WTC11 (cell line): ENCODE measurements around the gene PMS2. TPM values are rescaled to one million over a fixed set of nuclear protein-coding genes. Genes with fewer than 3 reads are reported as not detected.

Experiments used
- ATAC-seq: fragments of 200-7000 bp; cut with Tn5 transposase; 2 replicates; pipeline ENCODE4 v1.10.0; 2021; ENCODE audit warnings: mild to moderate bottlenecking, moderate library complexity
- CTCF ChIA-PET: fragments of 300-600 bp; sonication (Branson Sonifier 250); formaldehyde crosslinking; loops from one replicate; lab custom pipeline; 2021; ENCODE audit warnings: antibody characterized with exemption; lab: Charles Lee
- POLR2A ChIA-PET: fragments of 350-600 bp; sonication (Branson Sonifier 250); formaldehyde crosslinking; loops from one replicate; lab custom pipeline; 2021; ENCODE audit warnings: antibody characterized with exemption; lab: Charles Lee
- DNase-seq: peaks from one replicate; pipeline ENCODE4 v3.0.0; 2021; ENCODE audit warnings: low spot score
- H3K27ac Mint-ChIP-seq: 2 replicates; pipeline ENCODE4 v1.8.0; 2021; ENCODE audit warnings: mixed read lengths
- H3K27me3 Mint-ChIP-seq: 2 replicates; pipeline ENCODE4 v1.8.0; 2021; ENCODE audit warnings: low read depth, mild to moderate bottlenecking, moderate library complexity, mixed read lengths
- H3K36me3 Mint-ChIP-seq: 2 replicates; pipeline ENCODE4 v1.8.0; 2021; ENCODE audit warnings: mixed read lengths
- H3K4me1 Mint-ChIP-seq: 2 replicates; pipeline ENCODE4 v1.8.0; 2022; ENCODE audit warnings: mixed read lengths
- H3K4me3 Mint-ChIP-seq: 2 replicates; pipeline ENCODE4 v1.8.0; 2021; ENCODE audit warnings: mild to moderate bottlenecking, moderate library complexity, mixed read lengths
- H3K9me3 Mint-ChIP-seq: 2 replicates; pipeline ENCODE4 v1.8.0; 2021; ENCODE audit warnings: mixed read lengths
- CTCF ChIP-seq: fragments of 200-600 bp; IDR thresholded peaks from 2 replicates; pipeline ENCODE4 v1.8.0; 2022; ENCODE audit warnings: antibody characterized with exemption
- ELF4 ChIP-seq: sonication (generic); formaldehyde crosslinking; IDR thresholded peaks from 2 replicates; pipeline ENCODE4 v1.8.1; 2022; ENCODE audit warnings: low read depth, mild to moderate bottlenecking, moderate library complexity, missing genetic modification reagents
- GRHL2 ChIP-seq: fragments of 250-450 bp; sonication (Bioruptor Pico); IDR thresholded peaks from 2 replicates; pipeline ENCODE4 v1.8.0; 2022; ENCODE audit warnings: mild to moderate bottlenecking, moderate library complexity; ENCODE audit not compliant: insufficient replicate concordance, severe bottlenecking
- IRF2 ChIP-seq: sonication (generic); formaldehyde crosslinking; IDR thresholded peaks from 2 replicates; pipeline ENCODE4 v1.8.0; 2022; ENCODE audit warnings: low read depth, missing genetic modification reagents, borderline replicate concordance
- JUN ChIP-seq: sonication (generic); formaldehyde crosslinking; IDR thresholded peaks from 2 replicates; pipeline ENCODE4 v1.8.0; 2023; ENCODE audit warnings: mild to moderate bottlenecking, missing genetic modification reagents
- KAT7 ChIP-seq: sonication (generic); formaldehyde crosslinking; IDR thresholded peaks from 2 replicates; pipeline ENCODE4 v1.8.1; 2023; ENCODE audit warnings: missing genetic modification reagents, mild to moderate bottlenecking, borderline replicate concordance
- SOX15 ChIP-seq: fragments of 250-450 bp; sonication (Bioruptor Pico); IDR thresholded peaks from 2 replicates; pipeline ENCODE4 v1.9.0; 2021; ENCODE audit warnings: mild to moderate bottlenecking
- SP1 ChIP-seq: sonication (generic); formaldehyde crosslinking; conservative IDR thresholded peaks from 2 replicates; pipeline ENCODE4 v1.8.1; 2022; ENCODE audit warnings: missing genetic modification reagents
- TEAD4 ChIP-seq: sonication (generic); formaldehyde crosslinking; IDR thresholded peaks from 2 replicates; pipeline ENCODE4 v1.8.0; 2022; ENCODE audit warnings: mild to moderate bottlenecking, missing genetic modification reagents
- TP53 ChIP-seq: sonication (generic); formaldehyde crosslinking; IDR thresholded peaks from 2 replicates; pipeline ENCODE4 v1.8.1; 2023; ENCODE audit warnings: mild to moderate bottlenecking, missing genetic modification reagents
- ZNF138 ChIP-seq: sonication (generic); formaldehyde crosslinking; conservative IDR thresholded peaks from 2 replicates; pipeline ENCODE4 v1.8.1; 2022; ENCODE audit warnings: mild to moderate bottlenecking, moderate library complexity, missing genetic modification reagents
- ZNF219 ChIP-seq: sonication (generic); formaldehyde crosslinking; IDR thresholded peaks from 2 replicates; pipeline ENCODE4 v1.8.0; 2023; ENCODE audit warnings: missing genetic modification reagents, mild to moderate bottlenecking, borderline replicate concordance
- ZNF317 ChIP-seq: sonication (generic); formaldehyde crosslinking; IDR thresholded peaks from 2 replicates; pipeline ENCODE4 v1.8.1; 2023; ENCODE audit warnings: low read depth, mild to moderate bottlenecking, moderate library complexity, missing genetic modification reagents, borderline replicate concordance
- ZNF671 ChIP-seq: fragments of 250-450 bp; sonication (Bioruptor Pico); IDR thresholded peaks from 2 replicates; pipeline ENCODE4 v1.8.0; 2021; ENCODE audit warnings: mild to moderate bottlenecking
- total RNA-seq: library from RNA; stranded (reverse); gene quantifications from 3 replicates; pipeline ENCODE4 v1.2.3, GENCODE V29; 2021
- TF ChIP-seq, protein P1 (sequence below): sonication (generic); formaldehyde crosslinking; IDR thresholded peaks from 2 replicates; pipeline ENCODE4 v1.8.1; 2022; ENCODE audit warnings: missing genetic modification reagents, borderline replicate concordance
- TF ChIP-seq, protein P2 (sequence below): sonication (generic); formaldehyde crosslinking; IDR thresholded peaks from 2 replicates; pipeline ENCODE4 v1.8.1; 2022; ENCODE audit warnings: mild to moderate bottlenecking, missing genetic modification reagents, moderate library complexity, borderline replicate concordance
- TF ChIP-seq, protein P3 (sequence below): sonication (generic); formaldehyde crosslinking; IDR thresholded peaks from 2 replicates; pipeline ENCODE4 v1.8.1; 2023; ENCODE audit warnings: mild to moderate bottlenecking, missing genetic modification reagents

Gene PMS2
- total RNA-seq, 1 experiment from 2014 or later, result 14.6 TPM

DNA sequence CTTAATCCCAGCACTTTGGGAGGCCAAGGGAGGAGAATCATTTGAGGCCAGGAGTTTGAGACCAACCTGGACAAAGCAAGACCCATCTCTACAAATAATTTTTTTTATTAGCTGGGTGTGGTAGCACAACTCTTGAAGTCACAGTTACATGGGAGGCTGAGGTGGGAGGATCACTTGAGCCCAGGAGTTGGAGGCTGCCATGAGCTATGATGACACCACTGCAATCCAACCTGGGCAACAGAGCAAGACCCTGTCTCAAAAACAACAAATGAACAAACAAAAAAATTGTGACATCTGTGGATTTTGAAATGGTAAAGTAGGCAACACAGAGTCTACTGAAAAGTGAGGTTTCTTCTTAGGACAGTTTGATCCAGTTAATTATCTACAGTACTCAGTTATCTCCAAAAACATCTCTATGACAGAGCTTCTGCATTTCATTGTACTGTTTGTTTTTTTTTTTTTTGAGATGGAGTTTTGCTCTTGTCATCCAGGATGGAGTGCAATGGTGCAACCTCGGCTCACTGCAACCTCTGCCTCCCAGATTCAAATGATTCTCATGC lies 19.0 kb upstream of the PMS2 start:
- H3K27ac Mint-ChIP-seq, result no peak overlapping the region
- no peak for ATAC-seq
- no peaks in the 10 kb centered on the region for H3K27me3 Mint-ChIP-seq
- H3K36me3 Mint-ChIP-seq, result peaks cover 73% of the 10 kb centered on the region
- no peak overlapping the region for H3K4me3 Mint-ChIP-seq
- H3K4me1 Mint-ChIP-seq, result peaks cover 2% of the 10 kb centered on the region; the same call in 1 of the 2 replicates
- DNase-seq, result no peak
- TF ChIP-seq, protein P1, sequence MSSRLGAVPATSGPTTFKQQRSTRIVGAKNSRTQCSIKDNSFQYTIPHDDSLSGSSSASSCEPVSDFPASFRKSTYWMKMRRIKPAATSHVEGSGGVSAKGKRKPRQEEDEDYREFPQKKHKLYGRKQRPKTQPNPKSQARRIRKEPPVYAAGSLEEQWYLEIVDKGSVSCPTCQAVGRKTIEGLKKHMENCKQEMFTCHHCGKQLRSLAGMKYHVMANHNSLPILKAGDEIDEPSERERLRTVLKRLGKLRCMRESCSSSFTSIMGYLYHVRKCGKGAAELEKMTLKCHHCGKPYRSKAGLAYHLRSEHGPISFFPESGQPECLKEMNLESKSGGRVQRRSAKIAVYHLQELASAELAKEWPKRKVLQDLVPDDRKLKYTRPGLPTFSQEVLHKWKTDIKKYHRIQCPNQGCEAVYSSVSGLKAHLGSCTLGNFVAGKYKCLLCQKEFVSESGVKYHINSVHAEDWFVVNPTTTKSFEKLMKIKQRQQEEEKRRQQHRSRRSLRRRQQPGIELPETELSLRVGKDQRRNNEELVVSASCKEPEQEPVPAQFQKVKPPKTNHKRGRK (CRISPR knock-in tag), result no peak
- TF ChIP-seq CTCF (no peak), ZNF138 (no peak), ELF4 (no peak)
- TF ChIP-seq, protein P2, sequence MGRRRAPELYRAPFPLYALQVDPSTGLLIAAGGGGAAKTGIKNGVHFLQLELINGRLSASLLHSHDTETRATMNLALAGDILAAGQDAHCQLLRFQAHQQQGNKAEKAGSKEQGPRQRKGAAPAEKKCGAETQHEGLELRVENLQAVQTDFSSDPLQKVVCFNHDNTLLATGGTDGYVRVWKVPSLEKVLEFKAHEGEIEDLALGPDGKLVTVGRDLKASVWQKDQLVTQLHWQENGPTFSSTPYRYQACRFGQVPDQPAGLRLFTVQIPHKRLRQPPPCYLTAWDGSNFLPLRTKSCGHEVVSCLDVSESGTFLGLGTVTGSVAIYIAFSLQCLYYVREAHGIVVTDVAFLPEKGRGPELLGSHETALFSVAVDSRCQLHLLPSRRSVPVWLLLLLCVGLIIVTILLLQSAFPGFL (CRISPR knock-in tag), result no peak
- CTCF ChIA-PET, result interaction anchor here (0.6 kb wide), 1 partner anchor 14 kb away, joined by 3 read pairs; no protein-coding TSS in a partner anchor
- POLR2A ChIA-PET, result no interaction called here
- H3K9me3 Mint-ChIP-seq, result no peaks in the 10 kb centered on the region

DNA sequence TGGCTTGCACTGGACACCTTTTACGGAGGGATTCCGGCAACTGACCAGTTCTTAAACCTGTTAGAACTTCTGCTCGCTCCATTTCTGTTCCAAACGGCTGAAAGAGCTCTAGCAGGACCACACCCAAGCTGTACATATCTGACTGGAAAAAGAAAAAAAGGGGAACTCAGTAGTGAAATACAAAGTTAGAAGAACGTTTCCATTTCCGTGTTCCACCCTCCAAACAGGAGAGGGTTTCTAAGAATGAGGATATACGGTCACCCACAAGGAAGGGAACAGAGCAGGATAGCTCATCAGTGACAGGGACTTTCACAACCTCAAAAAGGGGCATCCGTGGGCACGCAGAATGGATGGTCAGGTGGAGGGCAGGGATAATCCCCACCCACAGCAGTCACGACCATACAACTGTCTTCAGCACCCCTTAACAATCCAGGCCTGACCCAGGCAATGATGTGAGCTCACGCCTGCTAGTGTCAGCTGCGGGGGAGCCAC lies 18.0 kb upstream of the PMS2 start:
- no peak overlapping the region for H3K4me3 Mint-ChIP-seq
- DNase-seq, result no peak
- peaks cover 77% of the 10 kb centered on the region for H3K36me3 Mint-ChIP-seq
- POLR2A ChIA-PET, result interaction anchor here (0.7 kb wide), 1 partner anchor 336 kb away, joined by 3 read pairs; no protein-coding TSS in a partner anchor
- CTCF ChIA-PET, result interaction anchor here (1.2 to 1.7 kb wide), 5 partner anchors 30 to 170 kb away, joined by 3 to 6 read pairs (median 6); no protein-coding TSS in a partner anchor
- H3K4me1 Mint-ChIP-seq, result peaks cover 2% of the 10 kb centered on the region; the same call in 1 of the 2 replicates
- H3K27ac Mint-ChIP-seq, result peak overlapping the region; percentile 77; the same call in 1 of the 2 replicates
- no peaks in the 10 kb centered on the region for H3K27me3 Mint-ChIP-seq
- TF ChIP-seq SOX15, result no peak
- no peak for TF ChIP-seq TEAD4 (CRISPR knock-in tag)
- no peak for TF ChIP-seq IRF2 (CRISPR knock-in tag)
- TF ChIP-seq, protein P3, sequence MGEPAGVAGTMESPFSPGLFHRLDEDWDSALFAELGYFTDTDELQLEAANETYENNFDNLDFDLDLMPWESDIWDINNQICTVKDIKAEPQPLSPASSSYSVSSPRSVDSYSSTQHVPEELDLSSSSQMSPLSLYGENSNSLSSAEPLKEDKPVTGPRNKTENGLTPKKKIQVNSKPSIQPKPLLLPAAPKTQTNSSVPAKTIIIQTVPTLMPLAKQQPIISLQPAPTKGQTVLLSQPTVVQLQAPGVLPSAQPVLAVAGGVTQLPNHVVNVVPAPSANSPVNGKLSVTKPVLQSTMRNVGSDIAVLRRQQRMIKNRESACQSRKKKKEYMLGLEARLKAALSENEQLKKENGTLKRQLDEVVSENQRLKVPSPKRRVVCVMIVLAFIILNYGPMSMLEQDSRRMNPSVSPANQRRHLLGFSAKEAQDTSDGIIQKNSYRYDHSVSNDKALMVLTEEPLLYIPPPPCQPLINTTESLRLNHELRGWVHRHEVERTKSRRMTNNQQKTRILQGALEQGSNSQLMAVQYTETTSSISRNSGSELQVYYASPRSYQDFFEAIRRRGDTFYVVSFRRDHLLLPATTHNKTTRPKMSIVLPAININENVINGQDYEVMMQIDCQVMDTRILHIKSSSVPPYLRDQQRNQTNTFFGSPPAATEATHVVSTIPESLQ, result no peak
- no peak for TF ChIP-seq GRHL2 (CRISPR knock-in tag)
- no peak for TF ChIP-seq ZNF219 (CRISPR knock-in tag)
- no peak for TF ChIP-seq SP1 (CRISPR knock-in tag)
- no peak for TF ChIP-seq TP53 (CRISPR knock-in tag)
- TF ChIP-seq ZNF317 (CRISPR knock-in tag), result no peak
- TF ChIP-seq JUN (CRISPR knock-in tag), result no peak
- TF ChIP-seq KAT7 (CRISPR knock-in tag), result no peak
- no peak for TF ChIP-seq ZNF671 (CRISPR knock-in tag)
- no peaks in the 10 kb centered on the region for H3K9me3 Mint-ChIP-seq
- no peak for ATAC-seq
